Gastrocnemius medialis (tissue), 4 donors: Measurements from ENCODE around the gene ITPR1. TPM values are rescaled to one million over a fixed set of nuclear protein-coding genes. Genes with fewer than 3 reads are reported as not detected.
"Not testable (repeated sequence)": the region's sequence is repeated elsewhere in the genome, so short reads cannot be mapped to it uniquely, and the experiment has no call there.

ENCODE experiments used
- ATAC-seq, 2 donors: fragments of 150-250 bp; one replicate each; pipeline ENCODE4 v1.9.1; 2016
- DNase-seq, 2 donors: peaks; one replicate each; pipeline ENCODE4 v3.0.0-alpha.2; 2019
- H3K27ac ChIP-seq, 4 donors: fragments of 200-600 bp; sonication (generic); 1 replicate in 1 of 4; 2 replicates in 3 of 4; pipeline ENCODE4 v1.5.1; 2016 to 2018; ENCODE audit warnings: mild to moderate bottlenecking in 2 of 4, moderate library complexity in 1 of 4
- H3K27me3 ChIP-seq, 3 donors: fragments of 200-600 bp; sonication (generic) in 2 of 3; 1 replicate in 1 of 3; 2 replicates in 2 of 3; pipeline versions ENCODE4 v1.5.1 to v1.6.0; 2016 to 2019; ENCODE audit warnings: mild to moderate bottlenecking in 1 of 3, moderate library complexity in 1 of 3
- H3K36me3 ChIP-seq, 2 donors: fragments of 200-600 bp; sonication (generic) in 1 of 2; one replicate each; pipeline ENCODE4 v1.5.1; 2017 to 2018
- H3K4me1 ChIP-seq, 2 donors: fragments of 200-600 bp; sonication (generic) in 1 of 2; one replicate each; pipeline ENCODE4 v1.5.1; 2016 to 2017; ENCODE audit warnings: mild to moderate bottlenecking in 2 of 2
- H3K4me3 ChIP-seq, 4 donors: fragments of 200-600 bp; sonication (generic) in 3 of 4; 1 replicate in 1 of 4; 2 replicates in 3 of 4; pipeline ENCODE4 v1.5.1; 2016 to 2019; ENCODE audit warnings: mild to moderate bottlenecking in 2 of 4
- H3K9me3 ChIP-seq, 3 donors: fragments of 200-600 bp; sonication (generic) in 2 of 3; 1 replicate in 1 of 3; 2 replicates in 2 of 3; pipeline ENCODE4 v1.5.1; 2016 to 2019
- POLR2A ChIP-seq, 2 donors: fragments of 450-650 bp; IDR thresholded peaks; one replicate each; pipeline ENCODE4 v1.6.1; 2017; ENCODE audit warnings: antibody characterized with exemption in 2 of 2, mild to moderate bottlenecking in 2 of 2, moderate library complexity in 2 of 2
- in situ Hi-C, 4 donors: fragments of 200-750 bp; cut with MboI; loops; one replicate each; pipeline versions ENCODE4 v1.15.0 to v1.8.0; 2017; ENCODE audit warnings: low sequenced_read_pairs in 4 of 4
- intact Hi-C: fragments of 100-400 bp; cut with DNase I; formaldehyde crosslinking; loops from one replicate; pipeline ENCODE4 v1.15.1; 2023; ENCODE audit warnings: low total_unique reads
- total RNA-seq, 4 donors: library from RNA; depleted of rRNA; stranded (reverse); fragments of >200 nt; gene quantifications; one replicate each; pipeline versions ENCODE4 v1.1.0 to v1.2.3, GENCODE V29; 2016
- TF ChIP-seq, protein P1 (sequence below), 5 experiments: fragments of 450-650 bp in 3 of 5; fragments of 200-600 bp in 2 of 5; sonication (generic) in 2 of 5; IDR thresholded peaks in 4 of 5; conservative IDR thresholded peaks in 1 of 5; 1 replicate in 4 of 5; 2 replicates in 1 of 5; pipeline ENCODE4 v1.5.1; 2016 to 2019; ENCODE audit warnings: antibody characterized with exemption in 5 of 5, mild to moderate bottlenecking in 3 of 5, moderate library complexity in 3 of 5

The ITPR1 gene
- total RNA-seq, 4 donors from 2014 or later, result 5.5 to 21.7 (median 11.3) TPM

DNA sequence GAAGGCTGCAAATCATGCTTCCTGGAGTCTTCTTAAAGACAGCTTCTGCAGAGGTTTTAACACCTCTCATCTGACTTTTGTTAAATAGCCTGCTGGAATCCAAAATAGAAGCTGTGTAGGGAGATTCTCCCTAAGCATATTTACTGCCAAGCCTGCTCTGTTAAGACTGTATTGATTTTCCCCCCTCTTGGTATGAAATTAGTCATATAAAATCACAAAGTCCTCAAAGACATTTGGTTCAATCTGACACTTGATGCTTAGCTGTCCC is 94.6 kb downstream of the ITPR1 start:
- no peaks in the 10 kb centered on the region for H3K36me3 ChIP-seq
- TF ChIP-seq, protein P1, sequence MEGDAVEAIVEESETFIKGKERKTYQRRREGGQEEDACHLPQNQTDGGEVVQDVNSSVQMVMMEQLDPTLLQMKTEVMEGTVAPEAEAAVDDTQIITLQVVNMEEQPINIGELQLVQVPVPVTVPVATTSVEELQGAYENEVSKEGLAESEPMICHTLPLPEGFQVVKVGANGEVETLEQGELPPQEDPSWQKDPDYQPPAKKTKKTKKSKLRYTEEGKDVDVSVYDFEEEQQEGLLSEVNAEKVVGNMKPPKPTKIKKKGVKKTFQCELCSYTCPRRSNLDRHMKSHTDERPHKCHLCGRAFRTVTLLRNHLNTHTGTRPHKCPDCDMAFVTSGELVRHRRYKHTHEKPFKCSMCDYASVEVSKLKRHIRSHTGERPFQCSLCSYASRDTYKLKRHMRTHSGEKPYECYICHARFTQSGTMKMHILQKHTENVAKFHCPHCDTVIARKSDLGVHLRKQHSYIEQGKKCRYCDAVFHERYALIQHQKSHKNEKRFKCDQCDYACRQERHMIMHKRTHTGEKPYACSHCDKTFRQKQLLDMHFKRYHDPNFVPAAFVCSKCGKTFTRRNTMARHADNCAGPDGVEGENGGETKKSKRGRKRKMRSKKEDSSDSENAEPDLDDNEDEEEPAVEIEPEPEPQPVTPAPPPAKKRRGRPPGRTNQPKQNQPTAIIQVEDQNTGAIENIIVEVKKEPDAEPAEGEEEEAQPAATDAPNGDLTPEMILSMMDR (IDR thresholded peaks at IDR 0.05 in 4 of 5, conservative IDR thresholded peaks at IDR 0.05 in 1 of 5), result no peak
- TF ChIP-seq POLR2A (IDR thresholded peaks at IDR 0.05), result no peak
- H3K9me3 ChIP-seq, result no peaks in the 10 kb centered on the region
- in situ Hi-C loops (no loop called here), intact Hi-C loops (no loop called here)
- no peak overlapping the region for H3K27ac ChIP-seq
- peaks cover 3 to 5% of the 10 kb centered on the region in 2 donors for H3K4me1 ChIP-seq
- ATAC-seq, result no peak
- no peak for DNase-seq
- no peak overlapping the region for H3K4me3 ChIP-seq
- H3K27me3 ChIP-seq, result no peaks in the 10 kb centered on the region

DNA sequence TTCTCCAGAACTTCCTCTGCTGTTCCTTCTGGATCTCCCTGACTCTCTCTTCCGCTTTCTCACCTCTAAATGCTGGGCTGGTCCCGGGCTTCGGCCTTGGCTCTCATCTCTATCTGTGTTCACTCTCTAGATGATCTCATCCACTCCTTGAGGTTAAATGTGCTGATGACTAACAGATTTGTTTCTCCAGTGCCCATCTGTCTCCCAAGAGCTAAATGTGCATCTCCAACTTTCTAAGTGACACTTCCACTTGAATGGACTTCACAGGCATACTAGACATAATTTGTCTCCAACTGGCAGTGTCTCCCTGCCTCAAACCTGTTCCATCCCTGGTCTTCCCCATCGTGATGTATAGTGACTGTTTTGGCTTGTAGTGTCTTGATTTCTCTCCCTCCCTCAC is 95.3 kb downstream of the ITPR1 start:
- H3K27me3 ChIP-seq, result no peaks in the 10 kb centered on the region
- no peak overlapping the region for H3K4me3 ChIP-seq
- no peaks in the 10 kb centered on the region for H3K9me3 ChIP-seq
- H3K36me3 ChIP-seq, result no peaks in the 10 kb centered on the region
- TF ChIP-seq, protein P1 (IDR thresholded peaks at IDR 0.05 in 4 of 5, conservative IDR thresholded peaks at IDR 0.05 in 1 of 5), result no peak
- no peak for TF ChIP-seq POLR2A (IDR thresholded peaks at IDR 0.05)
- peaks cover 0 to 3% of the 10 kb centered on the region in 2 donors for H3K4me1 ChIP-seq
- no peak for DNase-seq
- H3K27ac ChIP-seq, result no peak overlapping the region
- in situ Hi-C loops (no loop called here), intact Hi-C loops (no loop called here)
- no peak for ATAC-seq

DNA sequence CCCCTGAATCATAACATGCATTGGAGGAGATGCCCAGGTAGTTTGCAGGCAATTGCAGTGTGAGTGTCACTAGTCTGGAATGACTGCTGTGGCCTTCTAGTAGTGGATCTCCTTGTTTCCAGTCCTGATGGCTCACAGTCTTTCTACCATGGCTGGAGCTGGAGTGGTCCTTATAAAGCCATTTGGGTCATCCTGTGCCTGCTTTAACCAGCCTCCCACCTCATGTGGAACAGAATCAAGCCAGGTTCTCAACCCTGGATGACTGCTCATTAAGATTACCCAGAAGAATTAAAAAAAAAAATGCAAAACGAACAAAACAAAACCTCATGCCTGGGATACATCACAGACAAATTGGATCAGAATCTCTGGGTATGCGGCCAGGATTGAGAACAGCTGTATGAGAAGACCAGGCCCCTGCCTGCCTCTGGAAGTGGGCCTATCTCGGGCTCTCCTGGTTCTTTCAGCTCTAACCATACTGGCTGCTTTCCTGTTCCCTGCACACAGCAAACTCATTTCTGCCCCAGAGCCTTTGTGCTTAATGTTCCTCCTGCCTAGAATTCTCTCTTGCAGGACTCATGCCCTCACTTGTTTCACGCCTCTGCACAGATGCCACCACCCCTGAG is 96.4 kb downstream of the ITPR1 start:
- no peak for DNase-seq
- no peaks in the 10 kb centered on the region for H3K27me3 ChIP-seq
- no peak overlapping the region for H3K27ac ChIP-seq
- H3K36me3 ChIP-seq, result no peaks in the 10 kb centered on the region
- no peaks in the 10 kb centered on the region for H3K4me1 ChIP-seq
- ATAC-seq, result no peak
- H3K9me3 ChIP-seq, result no peaks in the 10 kb centered on the region
- in situ Hi-C loops, result no loop called here
- intact Hi-C loops, result no loop called here
- TF ChIP-seq, protein P1 (IDR thresholded peaks at IDR 0.05 in 4 of 5, conservative IDR thresholded peaks at IDR 0.05 in 1 of 5), result no peak
- no peak for TF ChIP-seq POLR2A (IDR thresholded peaks at IDR 0.05)
- no peak overlapping the region for H3K4me3 ChIP-seq

DNA sequence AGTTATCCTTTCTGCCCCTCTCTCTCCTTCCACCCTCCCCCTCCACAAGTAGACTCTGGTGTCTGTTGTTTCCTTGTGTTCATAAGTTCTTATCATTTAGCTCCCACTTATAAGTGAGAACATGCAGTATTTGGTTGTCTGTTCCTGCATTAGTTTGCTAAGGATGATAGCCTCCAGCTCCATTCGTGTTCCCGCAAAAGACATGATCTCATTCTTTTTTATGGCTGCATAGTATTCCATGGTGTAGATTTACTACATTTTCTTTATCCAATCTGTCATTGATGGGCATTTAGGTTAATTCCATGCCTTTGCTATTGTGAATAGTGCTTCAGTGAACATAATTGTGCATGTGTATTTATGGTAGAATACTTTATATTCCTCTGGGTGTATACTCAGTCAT is 97.7 kb downstream of the ITPR1 start:
- H3K27me3 ChIP-seq, H3K27ac ChIP-seq, H3K36me3 ChIP-seq, in situ Hi-C loops, DNase-seq, H3K9me3 ChIP-seq, H3K4me1 ChIP-seq, H3K4me3 ChIP-seq, ATAC-seq, intact Hi-C loops: not testable (repeated sequence)

DNA sequence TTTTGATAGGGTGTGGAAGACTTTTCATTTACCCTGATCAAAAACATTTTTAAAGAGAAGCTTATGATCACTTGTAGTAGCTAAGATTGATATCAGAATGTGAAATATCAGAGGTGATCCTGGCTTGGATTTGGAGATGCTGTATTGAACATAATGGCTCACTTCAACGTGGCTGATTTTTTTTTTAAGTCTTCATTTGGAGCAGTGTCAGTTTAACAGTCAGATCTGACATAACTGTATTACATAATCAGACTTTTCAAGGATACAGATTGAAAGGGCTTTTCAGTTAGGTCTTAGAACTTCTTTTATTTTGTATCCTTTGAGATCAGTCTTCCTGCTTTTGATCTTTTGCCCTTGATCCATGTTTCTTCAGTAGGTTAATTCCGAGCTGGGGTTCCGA is 98.5 kb downstream of the ITPR1 start:
- intact Hi-C loops, result no loop called here
- H3K4me1 ChIP-seq, result no peaks in the 10 kb centered on the region
- no peaks in the 10 kb centered on the region for H3K36me3 ChIP-seq
- no peaks in the 10 kb centered on the region for H3K9me3 ChIP-seq
- no peak overlapping the region for H3K4me3 ChIP-seq
- DNase-seq (no peak), ATAC-seq (no peak)
- H3K27me3 ChIP-seq, result no peaks in the 10 kb centered on the region
- in situ Hi-C loops, result no loop called here
- no peak overlapping the region for H3K27ac ChIP-seq
- TF ChIP-seq POLR2A (IDR thresholded peaks at IDR 0.05), result no peak
- TF ChIP-seq, protein P1 (IDR thresholded peaks at IDR 0.05 in 4 of 5, conservative IDR thresholded peaks at IDR 0.05 in 1 of 5), result no peak
